ENCODE data around the gene AGAP1.

GRCh38 chr2:235910067-235910466 lies 416.2 kb downstream of the AGAP1 start:
- TF ChIP-seq CTCF (IDR thresholded peaks at IDR 0.05) (no peak), POLR2A (IDR thresholded peaks at IDR 0.05) (no peak), EP300 (IDR thresholded peaks at IDR 0.05) (no peak)
